CD8-positive, alpha-beta memory T cell (primary cell): ENCODE measurements around the gene CALCR. TPM values are rescaled to one million over a fixed set of nuclear protein-coding genes. Genes with fewer than 3 reads are reported as not detected.

Experiments used
- CTCF ChIA-PET: fragments of 350-600 bp; sonication (Branson Sonifier 250); formaldehyde crosslinking; loops from one replicate; lab custom pipeline; 2021; ENCODE audit warnings: antibody characterized with exemption; lab: Charles Lee
- POLR2A ChIA-PET: fragments of 350-600 bp; sonication (Branson Sonifier 250); formaldehyde crosslinking; loops from one replicate; lab custom pipeline; 2021; ENCODE audit warnings: antibody characterized with exemption; lab: Charles Lee
- DNase-seq, 5 donors: peaks; one replicate each; pipeline versions ENCODE4 v3.0.0 to v3.0.0-alpha.2; 2020 to 2022; ENCODE audit warnings: mixed read lengths in 1 of 5
- H3K27ac ChIP-seq: one replicate; pipeline ENCODE4 v1.7.0; 2013; ENCODE audit warnings: low read depth, mild to moderate bottlenecking, low read length, moderate library complexity
- H3K27me3 ChIP-seq: 2 replicates; pipeline ENCODE4 v1.7.0; 2013; ENCODE audit warnings: low read length, mild to moderate bottlenecking; ENCODE audit not compliant: insufficient read depth, poor library complexity, severe bottlenecking
- H3K36me3 ChIP-seq: 2 replicates; pipeline ENCODE4 v1.7.0; 2013; ENCODE audit warnings: mild to moderate bottlenecking, low read length, moderate library complexity; ENCODE audit not compliant: insufficient read depth
- H3K4me1 ChIP-seq: 2 replicates; pipeline ENCODE4 v1.7.0; 2013; ENCODE audit warnings: mild to moderate bottlenecking, low read length, moderate library complexity; ENCODE audit not compliant: insufficient read depth
- H3K4me3 ChIP-seq: 2 replicates; pipeline ENCODE4 v1.7.0; 2013; ENCODE audit warnings: mild to moderate bottlenecking, low read length
- H3K9me3 ChIP-seq: 2 replicates; pipeline ENCODE4 v1.7.0; 2013; ENCODE audit warnings: mild to moderate bottlenecking, low read length
- H3K27ac Mint-ChIP-seq, 8 donors: one replicate each; pipeline ENCODE4 v1.8.0; 2020 to 2021; ENCODE audit warnings: mixed read lengths in 8 of 8, mild to moderate bottlenecking in 6 of 8, inconsistent platforms in 3 of 8, moderate library complexity in 3 of 8
- H3K27me3 Mint-ChIP-seq, 2 donors: one replicate each; pipeline ENCODE4 v1.8.0; 2020 to 2021; ENCODE audit warnings: mixed read lengths in 2 of 2, mild to moderate bottlenecking in 1 of 2, moderate library complexity in 1 of 2
- H3K36me3 Mint-ChIP-seq, 3 donors: one replicate each; pipeline ENCODE4 v1.8.0; 2020 to 2021; ENCODE audit warnings: mixed read lengths in 3 of 3, inconsistent platforms in 1 of 3, mild to moderate bottlenecking in 1 of 3
- H3K4me1 Mint-ChIP-seq, 3 donors: one replicate each; pipeline ENCODE4 v1.8.0; 2020 to 2021; ENCODE audit warnings: mixed read lengths in 3 of 3, inconsistent platforms in 1 of 3, mild to moderate bottlenecking in 1 of 3
- H3K4me3 Mint-ChIP-seq, 7 donors: one replicate each; pipeline ENCODE4 v1.8.0; 2020 to 2021; ENCODE audit warnings: mixed read lengths in 7 of 7, mild to moderate bottlenecking in 6 of 7, moderate library complexity in 4 of 7, inconsistent platforms in 2 of 7
- H3K9me3 Mint-ChIP-seq, 5 donors: one replicate each; pipeline ENCODE4 v1.8.0; 2020 to 2022; ENCODE audit warnings: mixed read lengths in 5 of 5, mild to moderate bottlenecking in 3 of 5, moderate library complexity in 2 of 5, inconsistent platforms in 1 of 5
- polyA plus RNA-seq: library from polyadenylated mRNA; unstranded; fragments of 300-500 nt; fragmentation: Illumina TruSeq; gene quantifications from one replicate; pipeline ENCODE4 v1.2.3, GENCODE V29; 2021
- total RNA-seq, 2 experiments: library from RNA; stranded (reverse); gene quantifications; one replicate each; pipeline ENCODE4 v1.2.3, GENCODE V29; 2021

Gene CALCR
- total and polyA plus RNA-seq, 3 experiments from 2014 or later = not detected

DNA sequence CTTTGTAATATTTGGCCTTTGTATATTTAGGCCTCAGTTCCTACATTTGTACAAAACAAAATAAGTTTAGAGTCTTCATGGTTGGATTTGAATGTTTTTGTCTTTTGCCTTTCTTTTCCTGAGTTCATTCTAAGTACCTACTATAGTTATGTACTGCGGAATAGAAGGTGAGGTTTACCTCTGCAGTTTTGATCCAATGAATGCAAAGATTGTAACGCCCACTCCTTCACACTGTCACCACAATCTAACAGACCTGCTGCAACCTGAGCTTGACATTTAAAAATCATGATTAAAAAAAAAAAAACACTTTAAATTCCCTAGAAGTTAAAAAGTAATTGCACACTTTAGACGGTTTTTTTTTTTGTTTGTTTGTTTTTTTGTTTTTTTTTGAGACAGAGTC, 145.0 kb downstream of the CALCR start:
- CTCF ChIA-PET = no interaction called here
- POLR2A ChIA-PET = no interaction called here
- peak in 1 of 5 donors; percentile 3 for DNase-seq
- Histone ChIP-seq H3K4me1 (no peaks in the 10 kb centered on the region), H3K27ac (no peak overlapping the region), H3K36me3 (no peaks in the 10 kb centered on the region), H3K9me3 (no peaks in the 10 kb centered on the region), H3K4me3 (no peak overlapping the region), H3K27me3 (no peaks in the 10 kb centered on the region)
- Mint-ChIP-seq H3K4me3 (peak overlapping the region in 2 of 7 donors; percentile 28 to 55), H3K27me3 (peaks cover 1 to 3% of the 10 kb centered on the region in 2 donors), H3K27ac (peak overlapping the region in 3 of 8 donors; percentile 47 to 69 (median 60)), H3K4me1 (peaks cover 13 to 27% (median 20%) of the 10 kb centered on the region in 3 donors), H3K36me3 (no peaks in the 10 kb centered on the region), H3K9me3 (no peaks in the 10 kb centered on the region)

DNA sequence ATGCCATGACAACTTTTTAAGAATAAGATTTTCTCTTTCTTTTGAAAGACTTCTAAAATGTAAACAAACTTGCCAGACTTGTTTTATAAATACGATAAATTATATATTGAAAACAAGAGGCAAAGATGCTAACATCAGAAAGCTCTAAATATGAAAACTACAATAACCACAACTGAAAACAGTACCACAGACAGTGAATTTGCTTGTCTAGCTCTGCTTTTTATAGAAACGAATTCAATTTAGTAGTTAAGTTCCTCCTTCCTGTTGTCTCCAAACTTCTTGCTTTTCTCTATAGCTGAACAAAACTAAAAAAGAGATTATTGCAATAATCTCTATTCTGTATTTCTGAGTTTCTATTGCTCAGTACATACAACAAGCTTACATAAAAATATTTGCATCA, 147.4 kb downstream of the CALCR start:
- no peaks in the 10 kb centered on the region for H3K4me1 ChIP-seq
- POLR2A ChIA-PET = no interaction called here
- CTCF ChIA-PET = no interaction called here

DNA sequence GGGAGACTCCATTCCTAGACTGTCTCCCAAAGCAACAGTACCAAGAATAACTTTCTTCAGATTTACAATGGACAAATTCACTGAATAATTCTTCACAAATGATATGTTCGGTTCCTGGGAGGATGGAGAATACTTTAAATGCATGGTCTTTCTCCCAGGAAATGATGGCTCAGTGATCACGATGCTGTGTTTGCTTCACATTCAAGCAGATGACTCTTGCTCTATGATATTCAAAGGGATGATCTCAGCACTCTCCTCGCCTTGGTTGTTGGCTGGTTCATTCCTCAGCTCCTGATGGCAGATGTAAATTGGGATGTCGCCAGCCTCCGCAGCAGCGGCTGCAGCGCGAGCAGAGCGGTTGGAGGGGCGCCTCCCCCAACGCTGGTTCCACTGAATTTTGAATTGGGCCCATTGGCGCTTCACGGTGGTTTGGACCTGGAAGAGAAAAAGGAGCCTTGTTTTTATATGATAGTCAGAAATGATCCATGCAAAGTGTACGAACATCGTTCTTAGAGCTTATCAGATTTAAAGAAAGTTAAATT, 148.3 kb downstream of the CALCR start:
- H3K4me3 Mint-ChIP-seq = no peak overlapping the region
- CTCF ChIA-PET = no interaction called here
- no peaks in the 10 kb centered on the region for H3K27me3 ChIP-seq
- no peaks in the 10 kb centered on the region for H3K36me3 ChIP-seq
- H3K27me3 Mint-ChIP-seq = peaks cover 0 to 18% of the 10 kb centered on the region in 2 donors
- no peaks in the 10 kb centered on the region for H3K9me3 ChIP-seq
- POLR2A ChIA-PET = no interaction called here
- no peak overlapping the region for H3K4me3 ChIP-seq
- H3K9me3 Mint-ChIP-seq = no peaks in the 10 kb centered on the region
- no peak overlapping the region for H3K27ac ChIP-seq
- no peaks in the 10 kb centered on the region for H3K36me3 Mint-ChIP-seq
- no peak overlapping the region for H3K27ac Mint-ChIP-seq
- H3K4me1 Mint-ChIP-seq = peaks cover 12 to 20% (median 17%) of the 10 kb centered on the region in 3 donors
- H3K4me1 ChIP-seq = no peaks in the 10 kb centered on the region
- no peak for DNase-seq

More for the DNA sequence above, 147.4 kb downstream of the CALCR start:
- Mint-ChIP-seq H3K9me3 (no peaks in the 10 kb centered on the region), H3K36me3 (no peaks in the 10 kb centered on the region), H3K27ac (no peak overlapping the region), H3K4me1 (peaks cover 13 to 27% (median 20%) of the 10 kb centered on the region in 3 donors), H3K4me3 (no peak overlapping the region), H3K27me3 (peaks cover 0 to 18% of the 10 kb centered on the region in 2 donors)
- H3K27ac ChIP-seq = no peak overlapping the region
- H3K27me3 ChIP-seq = no peaks in the 10 kb centered on the region
- DNase-seq = no peak
- H3K36me3 ChIP-seq = no peaks in the 10 kb centered on the region
- H3K4me3 ChIP-seq = no peak overlapping the region
- no peaks in the 10 kb centered on the region for H3K9me3 ChIP-seq

DNA sequence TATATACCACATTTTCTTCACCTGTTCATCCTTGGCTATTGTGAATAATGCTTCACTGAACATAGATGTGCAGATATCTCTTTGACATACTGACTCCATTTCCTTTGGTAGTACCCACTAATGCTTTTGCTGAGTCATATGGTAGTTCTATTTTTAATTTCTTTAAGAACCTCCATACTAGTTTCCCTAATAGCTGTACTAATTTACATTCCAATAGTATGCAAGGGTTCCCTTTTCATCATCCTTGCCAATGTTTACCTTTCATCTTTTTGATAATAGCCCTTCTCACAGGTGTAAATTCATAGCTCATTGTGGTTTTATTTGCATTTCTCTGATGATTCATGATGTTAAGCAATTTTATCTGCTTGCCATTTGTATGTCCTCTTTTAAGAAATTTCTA, 159.9 kb downstream of the CALCR start:
- Histone ChIP-seq H3K27ac (no peak overlapping the region), H3K4me1 (no peaks in the 10 kb centered on the region), H3K27me3 (no peaks in the 10 kb centered on the region), H3K36me3 (no peaks in the 10 kb centered on the region), H3K4me3 (no peak overlapping the region), H3K9me3 (no peaks in the 10 kb centered on the region)
- Mint-ChIP-seq H3K4me1 (no peaks in the 10 kb centered on the region), H3K4me3 (no peak overlapping the region), H3K27ac (no peak overlapping the region), H3K27me3 (peaks cover 0 to 13% of the 10 kb centered on the region in 2 donors), H3K36me3 (no peaks in the 10 kb centered on the region), H3K9me3 (no peaks in the 10 kb centered on the region)
- ChIA-PET CTCF (no interaction called here), POLR2A (no interaction called here)
- DNase-seq = no peak

DNA sequence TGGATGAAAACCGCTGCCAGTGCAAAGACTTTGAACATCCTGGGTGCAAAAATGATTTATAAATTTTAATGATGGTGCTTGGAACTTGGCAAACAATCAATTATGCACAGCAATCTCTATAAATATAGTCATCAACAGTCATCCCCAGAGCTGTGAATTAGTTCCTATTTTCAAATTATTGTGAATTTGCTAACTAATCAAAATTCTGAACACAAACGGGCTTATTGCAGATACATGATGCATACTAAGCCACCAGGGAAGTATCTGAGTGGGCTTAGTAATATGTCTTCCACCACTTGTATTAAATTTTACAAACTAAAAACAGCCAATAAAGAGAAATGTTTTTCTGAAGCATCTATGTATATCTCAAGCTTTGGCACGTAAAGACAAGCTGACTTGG, 165.2 kb downstream of the CALCR start:
- Mint-ChIP-seq H3K9me3 (peaks cover 5 to 19% (median 11%) of the 10 kb centered on the region in 5 donors), H3K4me3 (no peak overlapping the region), H3K27ac (no peak overlapping the region), H3K27me3 (peaks cover 4 to 6% of the 10 kb centered on the region in 2 donors), H3K4me1 (no peaks in the 10 kb centered on the region), H3K36me3 (peaks cover 0 to 6% (median 0%) of the 10 kb centered on the region in 3 donors)
- Histone ChIP-seq H3K9me3 (no peaks in the 10 kb centered on the region), H3K27ac (no peak overlapping the region), H3K4me1 (no peaks in the 10 kb centered on the region), H3K36me3 (no peaks in the 10 kb centered on the region), H3K27me3 (no peaks in the 10 kb centered on the region), H3K4me3 (no peak overlapping the region)
- ChIA-PET POLR2A (no interaction called here), CTCF (interaction anchor here (1.4 kb wide), 1 partner anchor 18 kb away, joined by 5 read pairs; no protein-coding TSS in a partner anchor)
- DNase-seq = no peak

DNA sequence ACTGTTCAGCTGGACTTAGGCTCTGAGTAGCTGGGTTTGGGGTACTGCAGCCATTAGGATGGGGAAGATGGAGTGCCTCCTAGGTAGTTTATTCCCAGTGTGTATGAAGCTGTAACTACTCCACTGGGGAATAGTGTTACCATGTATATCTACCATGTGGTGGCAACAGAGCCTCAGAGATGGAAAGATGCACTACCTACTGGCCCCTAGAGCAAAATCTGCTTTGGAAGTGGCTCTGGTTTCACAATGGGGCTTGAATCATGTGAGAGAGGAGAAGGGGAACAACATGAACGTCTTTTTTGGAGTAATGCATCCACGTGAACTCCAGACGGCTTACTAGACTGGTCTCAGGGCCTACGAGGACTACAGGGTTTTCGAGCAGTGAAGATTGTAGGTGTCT, 167.3 kb downstream of the CALCR start:
- H3K9me3 ChIP-seq = no peaks in the 10 kb centered on the region
- Mint-ChIP-seq H3K27ac (no peak overlapping the region), H3K27me3 (peaks cover 4 to 6% of the 10 kb centered on the region in 2 donors), H3K36me3 (peaks cover 0 to 6% (median 0%) of the 10 kb centered on the region in 3 donors), H3K4me1 (no peaks in the 10 kb centered on the region), H3K4me3 (no peak overlapping the region), H3K9me3 (peaks cover 5 to 20% (median 11%) of the 10 kb centered on the region in 5 donors)
- ChIA-PET POLR2A (no interaction called here), CTCF (no interaction called here)
- no peak for DNase-seq
- H3K4me3 ChIP-seq = no peak overlapping the region
- H3K27me3 ChIP-seq = no peaks in the 10 kb centered on the region
- H3K27ac ChIP-seq = no peak overlapping the region
- H3K4me1 ChIP-seq = no peaks in the 10 kb centered on the region
- H3K36me3 ChIP-seq = no peaks in the 10 kb centered on the region

DNA sequence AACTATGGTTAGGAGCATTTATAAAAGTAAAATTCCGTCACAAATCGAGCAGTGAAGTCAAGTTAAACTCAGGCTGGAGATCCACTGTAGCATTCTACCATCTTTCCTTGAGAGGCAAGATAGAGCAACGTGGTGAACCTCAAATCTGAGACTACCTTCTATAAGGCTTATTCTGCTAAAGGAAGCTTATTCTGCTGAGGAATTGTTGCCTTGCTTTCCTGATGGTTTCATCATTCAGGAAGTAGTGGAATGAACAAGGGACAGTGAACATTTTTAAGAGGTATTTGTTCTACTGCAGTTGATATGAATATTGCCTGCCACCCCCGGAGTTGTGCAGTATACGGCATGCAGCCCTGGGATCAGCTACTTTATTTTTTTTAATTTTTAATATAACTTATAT, 171.6 kb downstream of the CALCR start:
- Mint-ChIP-seq H3K27me3 (peaks cover 0 to 8% of the 10 kb centered on the region in 2 donors), H3K4me3 (no peak overlapping the region), H3K36me3 (peaks cover 0 to 6% (median 0%) of the 10 kb centered on the region in 3 donors), H3K27ac (no peak overlapping the region), H3K4me1 (no peaks in the 10 kb centered on the region), H3K9me3 (peaks cover 5 to 20% (median 11%) of the 10 kb centered on the region in 5 donors)
- no peaks in the 10 kb centered on the region for H3K36me3 ChIP-seq
- H3K27me3 ChIP-seq = no peaks in the 10 kb centered on the region
- H3K4me1 ChIP-seq = no peaks in the 10 kb centered on the region
- H3K9me3 ChIP-seq = no peaks in the 10 kb centered on the region
- no peak overlapping the region for H3K4me3 ChIP-seq
- no peak overlapping the region for H3K27ac ChIP-seq
- ChIA-PET POLR2A (no interaction called here), CTCF (no interaction called here)
- DNase-seq = no peak

DNA sequence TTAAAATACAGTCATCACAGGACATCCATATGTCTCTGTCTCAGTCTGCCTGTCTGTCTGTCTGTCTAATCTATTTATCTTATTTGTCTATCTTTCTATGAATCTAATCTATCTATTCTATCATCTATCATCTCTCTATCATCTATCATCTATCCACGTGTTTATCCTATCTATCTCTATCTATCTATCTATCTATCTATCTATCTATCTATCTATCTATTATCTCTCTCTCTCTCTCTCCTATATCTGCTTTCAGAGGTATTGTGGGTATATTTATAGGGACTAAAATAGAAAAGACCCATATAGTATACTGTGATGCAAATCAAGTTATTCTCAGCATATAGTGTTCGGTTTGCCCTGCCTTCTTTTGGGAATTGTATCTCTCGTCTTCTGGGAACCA, 174.9 kb downstream of the CALCR start:
- ChIA-PET CTCF (no interaction called here), POLR2A (no interaction called here)
- Mint-ChIP-seq H3K4me3 (no peak overlapping the region), H3K27me3 (peaks cover 0 to 4% of the 10 kb centered on the region in 2 donors), H3K36me3 (no peaks in the 10 kb centered on the region), H3K27ac (no peak overlapping the region), H3K4me1 (no peaks in the 10 kb centered on the region), H3K9me3 (peaks cover 0 to 2% (median 0%) of the 10 kb centered on the region in 5 donors)
- no peaks in the 10 kb centered on the region for H3K36me3 ChIP-seq
- H3K4me3 ChIP-seq = no peak overlapping the region
- DNase-seq = no peak
- no peak overlapping the region for H3K27ac ChIP-seq
- no peaks in the 10 kb centered on the region for H3K9me3 ChIP-seq
- H3K27me3 ChIP-seq = no peaks in the 10 kb centered on the region
- H3K4me1 ChIP-seq = no peaks in the 10 kb centered on the region
